DMS 273 (cell line): Measurements from ENCODE around the gene MYO7B.
"Not testable (repeated sequence)": the region's sequence is repeated elsewhere in the genome, so short reads cannot be mapped to it uniquely, and the experiment has no call there.

ENCODE experiments used
- DNase-seq: peaks from one replicate; lab custom pipeline; 2025; ENCODE audit not compliant: unreplicated experiment; lab: John Stamatoyannopoulos, UW

Gene MYO7B

DNA sequence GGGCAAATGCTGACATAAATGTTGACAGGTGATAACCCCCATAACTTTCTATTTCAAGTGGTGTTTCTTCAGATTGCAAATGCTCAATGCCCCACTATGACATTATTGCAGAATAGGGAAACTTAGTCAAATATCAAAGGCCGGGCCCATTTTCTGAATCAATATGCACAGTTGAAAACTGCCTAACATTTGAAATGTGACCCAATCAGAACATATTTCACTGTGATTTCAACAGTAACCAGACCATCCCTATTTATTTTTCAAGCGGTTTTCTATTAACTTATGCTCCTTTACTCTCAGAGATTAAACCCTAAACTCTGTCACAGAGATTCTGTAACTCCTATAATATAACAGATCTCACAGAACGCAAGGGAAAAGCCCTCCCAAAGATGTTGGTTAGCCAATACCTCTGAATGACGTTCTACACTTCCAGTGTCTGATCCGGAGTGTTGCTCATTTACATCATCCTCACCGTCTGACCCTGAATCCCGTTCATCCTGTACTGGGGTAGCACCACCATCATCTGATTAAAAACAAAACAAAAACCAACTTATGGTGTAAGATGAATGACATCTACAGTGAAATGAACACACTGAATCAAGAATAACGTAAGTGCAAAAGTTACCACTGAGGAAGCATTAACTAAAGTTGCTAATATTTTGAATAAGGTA lies 12.1 kb upstream of the MYO7B start:
- DNase-seq: no peak

DNA sequence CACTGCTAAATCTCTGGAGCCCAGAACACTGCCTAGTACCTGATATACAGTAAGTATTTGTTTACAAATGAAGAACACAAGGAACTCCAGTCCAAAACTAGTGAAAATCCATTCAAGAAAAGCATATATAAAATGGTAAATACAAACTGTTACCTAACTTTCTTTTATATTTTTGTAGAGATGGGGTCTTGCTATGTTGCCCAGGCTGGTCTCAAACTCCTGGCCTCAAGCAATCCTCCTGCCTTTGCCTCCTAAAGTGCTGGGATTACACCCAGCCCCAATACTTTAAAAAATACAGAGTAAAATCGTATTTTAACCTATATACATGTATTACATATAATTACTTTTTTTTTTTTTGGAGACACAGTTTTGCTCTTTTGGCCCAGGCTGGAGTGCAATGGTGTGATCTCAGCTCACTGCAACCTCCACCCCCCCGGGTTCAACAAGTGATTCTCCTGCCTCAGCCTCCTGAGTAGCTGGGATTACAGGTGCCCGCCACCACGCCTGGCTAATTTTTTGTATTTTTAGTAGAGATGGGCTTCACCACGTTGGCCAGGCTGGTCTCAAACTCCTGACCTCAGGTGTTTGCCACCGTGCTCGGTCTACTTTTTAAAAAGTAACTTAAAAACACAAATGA lies 11.2 kb upstream of the MYO7B start:
- DNase-seq: not testable (repeated sequence)

DNA sequence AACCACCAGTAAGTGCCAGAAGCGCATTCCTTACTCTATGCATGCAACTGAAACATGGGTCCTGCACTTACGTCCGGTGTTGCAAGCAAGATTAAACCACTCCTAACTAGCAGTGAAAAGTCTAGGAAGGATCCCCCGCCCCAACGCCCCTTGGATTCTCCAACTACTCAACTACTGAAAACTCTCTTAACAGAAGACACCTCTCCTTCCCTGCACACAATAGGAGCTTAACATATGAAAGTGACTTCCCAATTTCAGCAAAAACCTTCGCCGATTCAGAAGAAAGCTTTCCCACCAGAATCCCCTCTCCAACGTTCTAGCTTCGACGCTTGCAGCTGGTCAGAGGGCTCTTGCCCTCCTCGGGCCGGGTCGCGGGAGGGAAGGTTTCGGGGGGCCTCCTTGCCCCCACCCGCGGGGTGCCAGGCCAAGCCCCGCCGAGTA lies 9.8 kb upstream of the MYO7B start:
- peak; percentile 55 for DNase-seq

DNA sequence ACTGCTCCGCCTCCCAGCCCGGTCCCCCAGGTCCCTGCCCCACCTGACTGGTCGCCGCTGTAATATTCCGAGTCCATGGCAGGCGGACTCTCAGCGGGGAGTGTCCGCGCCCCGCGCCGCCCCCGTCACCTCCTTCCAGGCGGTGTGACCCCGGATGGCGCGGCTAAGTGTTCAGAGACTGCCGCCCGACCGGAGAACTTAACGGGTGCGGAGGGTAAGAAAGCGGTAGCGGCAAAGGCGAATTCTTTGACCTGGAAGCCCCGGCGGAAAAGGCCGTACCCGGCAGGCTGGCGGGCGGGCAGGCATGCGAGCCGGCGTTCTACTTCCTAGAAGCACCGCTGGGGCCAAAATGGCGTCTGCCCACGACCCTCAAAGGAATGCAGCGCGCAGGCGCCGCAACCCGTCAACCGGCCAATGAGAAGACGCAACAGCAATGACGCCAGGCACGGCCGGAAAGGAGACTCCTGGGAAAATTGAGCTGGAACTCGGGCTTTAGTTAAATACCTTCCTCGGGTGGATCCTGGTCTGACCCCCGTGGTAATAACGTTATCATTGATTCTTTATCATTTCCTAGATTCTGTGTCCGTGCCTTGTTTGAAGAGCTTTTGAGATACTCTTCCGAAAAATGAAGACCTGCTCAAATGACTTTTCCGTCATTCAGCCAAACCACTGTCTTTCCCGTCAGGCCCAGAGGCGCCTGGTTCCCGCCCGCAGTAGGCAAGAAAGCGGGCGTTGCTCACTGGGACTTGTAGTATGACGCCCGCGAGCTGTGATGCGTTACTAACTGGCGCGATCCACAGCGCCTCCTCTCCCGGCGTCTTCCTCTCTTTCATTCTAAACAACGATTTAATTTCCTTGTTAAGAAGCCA lies 9.1 kb upstream of the MYO7B start, which contains the start of gene IWS1:
Gene IWS1, minus strand, starts transcription at position 358 of the 869 bp plus-strand sequence. Its CDS starts 281 bp downstream, at position 77.
- peak; percentile 99 for DNase-seq

DNA sequence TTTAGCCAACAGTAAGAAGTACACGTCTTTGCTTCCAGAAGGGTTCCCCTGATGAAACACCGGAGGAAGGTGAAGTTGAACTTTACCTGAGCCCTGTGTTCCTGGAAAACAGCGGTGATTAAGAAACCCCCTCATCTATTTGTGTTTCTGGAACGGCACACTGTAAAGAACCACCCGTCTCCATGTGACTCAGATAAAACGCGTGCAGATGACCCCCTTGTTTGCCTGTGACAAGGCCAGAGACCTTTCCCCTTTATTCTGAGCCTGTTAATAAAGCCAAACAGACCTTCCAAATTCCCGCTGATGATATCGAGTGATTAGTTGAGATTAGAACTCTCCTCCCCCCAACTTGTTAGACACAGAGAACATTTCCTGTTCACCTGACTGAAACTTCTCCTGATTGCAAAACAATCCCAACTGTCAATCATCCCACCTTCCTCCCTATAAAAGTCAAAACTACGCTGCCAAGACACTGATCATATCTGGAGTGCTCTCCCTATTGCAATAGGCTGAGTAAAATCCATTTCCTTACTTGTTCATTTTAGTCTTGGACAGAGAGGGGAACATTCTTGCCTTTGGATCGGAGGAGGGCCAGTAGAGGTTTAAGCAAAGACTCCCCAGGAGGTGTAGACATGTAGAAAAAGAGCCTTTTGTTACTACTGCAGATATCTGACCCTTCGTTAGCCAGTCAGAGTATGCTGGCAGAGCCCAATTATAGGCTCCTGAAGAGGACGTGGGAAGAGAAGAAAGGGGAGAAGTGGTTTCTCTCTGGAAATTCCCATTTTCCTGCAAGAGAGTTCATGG lies 8.3 kb upstream of the MYO7B start:
- DNase-seq: no peak

DNA sequence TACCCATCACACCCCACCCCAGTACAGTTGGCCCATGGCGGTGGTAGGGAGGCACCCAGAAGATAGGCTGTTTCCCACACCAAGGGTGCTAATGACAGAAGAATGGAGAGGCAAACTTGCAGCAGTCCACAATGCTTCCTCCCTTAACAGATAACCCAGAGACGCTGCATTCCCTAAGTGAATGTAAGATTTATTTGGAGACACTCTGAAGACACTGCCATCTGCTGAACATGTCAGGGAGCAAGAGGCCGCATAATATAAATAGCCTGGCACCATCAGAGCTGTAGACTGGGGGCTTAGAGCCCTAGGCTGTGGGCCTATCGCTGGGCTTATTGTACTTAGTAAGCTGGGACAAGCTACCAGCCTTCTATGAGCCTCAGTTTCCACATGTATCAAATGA lies 7.0 kb upstream of the MYO7B start:
- DNase-seq: peak; percentile 33

DNA sequence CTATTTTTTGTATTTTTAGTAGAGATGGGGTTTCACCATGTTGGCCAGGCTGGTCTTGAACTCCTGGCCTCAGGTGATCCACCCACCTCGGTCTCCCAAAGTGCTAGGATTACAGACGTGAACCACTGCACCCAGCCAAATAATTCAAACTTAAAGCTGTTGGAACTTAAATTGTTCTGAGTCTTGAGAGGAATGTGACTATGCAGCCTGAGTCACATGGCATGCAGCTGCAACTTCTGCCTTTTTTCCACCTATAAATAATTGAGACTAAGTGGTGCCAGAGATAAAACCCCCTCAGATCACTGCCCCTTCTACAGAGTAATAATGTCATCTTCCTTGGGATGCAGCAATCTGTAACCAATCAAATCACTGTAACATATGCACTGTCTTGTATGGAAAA lies 6.1 kb upstream of the MYO7B start:
- DNase-seq: not testable (repeated sequence)

DNA sequence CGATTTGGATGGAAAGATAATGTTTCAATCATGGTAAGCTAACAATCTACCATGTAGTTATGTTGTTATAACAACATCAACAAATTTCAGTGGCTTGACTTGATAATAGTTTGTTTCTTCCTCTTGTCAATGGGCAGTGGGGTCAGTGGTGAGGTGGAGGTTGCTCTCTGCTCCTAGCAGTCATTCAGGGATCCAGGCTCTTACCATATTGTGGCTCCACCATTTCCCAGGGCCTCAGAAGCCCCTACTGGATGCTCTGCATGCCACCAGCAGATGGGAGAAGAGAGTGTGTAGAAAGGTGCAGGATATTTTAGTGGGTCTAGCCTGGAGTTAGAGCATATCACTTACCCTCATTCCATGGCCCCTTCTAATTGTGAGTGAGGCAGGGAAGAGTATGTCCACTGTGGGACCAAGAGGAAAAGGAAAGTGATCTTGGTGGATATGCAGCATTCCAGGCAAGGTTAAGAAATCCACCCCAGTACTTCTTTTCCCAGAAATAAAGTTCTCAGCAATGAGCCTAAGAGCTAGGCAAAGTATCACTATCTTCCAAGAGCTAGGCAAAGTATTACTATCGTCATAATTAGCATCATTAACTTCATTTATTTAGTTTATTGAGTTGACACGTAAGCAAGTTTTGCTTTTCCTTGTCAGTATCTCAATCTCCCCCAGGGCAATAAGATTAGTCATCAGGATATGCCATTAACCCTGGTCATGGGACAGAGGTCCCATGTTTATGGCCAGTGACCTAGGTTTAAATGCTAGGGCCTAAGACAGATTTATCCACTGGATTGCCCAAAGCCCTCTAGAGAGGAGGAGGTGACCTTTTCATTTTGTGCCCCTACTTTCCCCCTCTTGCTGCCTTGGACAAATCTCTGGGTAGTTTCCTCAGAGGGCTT lies 5.0 kb upstream of the MYO7B start:
- no peak for DNase-seq

DNA sequence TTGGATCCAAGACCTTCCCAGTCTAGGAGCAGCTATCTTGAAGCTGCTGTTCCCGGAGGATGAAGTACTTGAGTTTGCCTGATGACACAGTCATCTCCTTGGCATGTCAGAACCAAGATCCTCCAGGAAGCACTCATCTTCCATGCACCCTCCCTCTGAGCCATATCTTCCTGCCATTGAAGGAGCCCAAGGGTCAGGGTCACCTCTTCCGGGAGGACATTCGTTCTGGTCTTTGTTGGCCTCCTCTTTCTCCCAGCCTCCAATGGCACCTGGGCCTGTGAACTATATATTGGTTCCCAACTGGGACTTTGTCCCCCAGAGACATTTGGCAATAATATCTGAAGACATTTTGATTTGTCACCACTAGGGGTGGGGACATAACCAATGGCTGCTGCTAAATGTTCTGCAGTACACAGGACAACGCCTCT lies 4.2 kb upstream of the MYO7B start:
- no peak for DNase-seq

DNA sequence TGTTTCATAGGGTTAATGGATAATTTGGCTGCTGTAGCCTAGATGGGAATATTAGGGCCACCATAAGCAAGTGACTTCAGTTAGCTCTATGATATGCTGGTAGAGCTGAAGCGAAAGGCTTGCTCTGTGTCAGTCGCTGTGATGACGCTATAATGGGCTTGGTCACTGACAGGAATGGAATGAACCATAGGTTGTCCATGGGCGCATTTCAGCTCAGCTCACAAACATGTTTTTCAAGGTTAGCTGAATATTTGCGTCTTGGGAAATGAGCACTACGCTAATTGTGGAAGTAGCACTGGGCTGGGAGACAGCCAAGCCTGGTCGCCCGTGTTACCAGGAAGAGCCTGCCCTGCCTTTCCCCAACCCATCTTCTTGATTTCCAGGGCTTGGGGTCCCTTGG lies 3.2 kb upstream of the MYO7B start:
- no peak for DNase-seq

DNA sequence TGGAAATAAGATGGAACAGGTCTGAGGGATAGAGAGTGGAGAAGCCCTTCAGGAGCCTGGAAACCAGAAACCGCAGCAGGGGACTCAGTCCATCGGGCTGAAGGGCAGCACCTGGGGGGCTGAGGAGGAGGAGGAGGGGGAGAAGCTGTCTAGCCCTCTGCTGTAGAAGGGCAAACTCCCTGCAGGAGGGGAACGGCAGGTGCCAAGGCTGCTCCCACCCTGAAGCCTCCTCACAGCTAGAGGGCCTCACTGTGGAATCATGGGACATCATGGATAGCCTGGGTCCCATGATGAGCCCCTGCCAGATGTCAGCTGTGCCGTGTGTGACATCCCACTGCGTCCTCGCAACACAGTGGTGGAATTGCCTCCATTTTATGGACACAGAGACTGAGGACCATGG lies 435 bp downstream of the MYO7B start:
- no peak for DNase-seq

DNA sequence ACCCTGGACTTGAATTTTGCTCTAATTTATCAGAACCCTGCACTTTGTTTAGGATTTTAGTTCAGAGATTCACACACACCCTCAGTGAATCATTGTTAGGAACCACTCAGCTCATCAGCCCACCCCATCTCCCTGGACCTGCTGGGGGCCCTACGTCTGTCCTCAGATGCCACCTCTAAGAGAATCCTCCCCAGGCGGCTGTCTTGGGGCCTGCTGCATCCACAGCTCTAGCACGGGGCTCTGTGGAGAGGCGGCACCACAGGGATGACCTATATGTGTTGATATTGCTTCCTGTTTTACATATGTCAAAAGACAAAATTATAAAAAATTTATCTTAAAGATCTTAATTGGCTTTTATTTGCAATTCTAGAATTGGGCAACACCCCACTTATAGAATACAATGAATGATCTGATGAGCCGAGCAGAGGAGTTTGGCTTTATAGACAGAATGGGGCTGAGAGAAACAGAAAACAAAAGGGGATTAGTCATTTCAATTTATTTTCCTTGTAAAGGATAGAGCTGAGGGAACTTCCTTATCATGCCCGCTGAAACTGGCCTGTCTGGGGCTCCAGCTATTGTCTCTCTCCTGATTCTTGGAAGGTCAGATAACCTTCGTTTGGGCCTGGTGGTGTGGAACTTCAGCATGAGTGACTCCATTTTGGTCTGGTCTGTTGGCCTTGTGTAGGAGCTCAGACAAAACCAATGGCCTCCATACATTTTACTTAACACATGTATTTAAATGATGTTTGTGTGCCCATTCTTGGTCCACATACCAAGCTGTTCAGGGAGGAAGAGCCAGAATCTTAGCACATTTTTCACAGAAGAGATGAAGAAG lies 1.4 kb downstream of the MYO7B start:
- no peak for DNase-seq

DNA sequence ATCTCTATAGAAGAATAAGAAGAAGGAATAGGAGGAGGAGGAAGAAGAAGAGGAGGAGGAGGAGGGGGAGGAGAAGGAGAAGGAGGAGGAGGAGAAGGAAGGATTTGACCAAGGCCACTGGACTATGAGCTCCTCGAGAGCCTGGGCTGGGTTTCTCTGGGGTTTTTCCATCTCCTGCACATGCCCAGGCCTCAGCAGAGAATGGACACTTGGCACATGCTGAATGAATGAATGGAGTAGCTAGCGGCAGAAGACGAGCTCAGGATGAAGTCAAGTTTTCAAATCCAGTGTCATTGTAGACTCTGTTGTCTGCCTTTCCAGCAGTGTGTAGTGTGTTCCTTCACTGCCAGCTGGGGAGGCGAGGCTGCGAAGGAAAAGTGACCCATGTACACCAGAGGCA lies 2.2 kb downstream of the MYO7B start:
- DNase-seq: no peak

DNA sequence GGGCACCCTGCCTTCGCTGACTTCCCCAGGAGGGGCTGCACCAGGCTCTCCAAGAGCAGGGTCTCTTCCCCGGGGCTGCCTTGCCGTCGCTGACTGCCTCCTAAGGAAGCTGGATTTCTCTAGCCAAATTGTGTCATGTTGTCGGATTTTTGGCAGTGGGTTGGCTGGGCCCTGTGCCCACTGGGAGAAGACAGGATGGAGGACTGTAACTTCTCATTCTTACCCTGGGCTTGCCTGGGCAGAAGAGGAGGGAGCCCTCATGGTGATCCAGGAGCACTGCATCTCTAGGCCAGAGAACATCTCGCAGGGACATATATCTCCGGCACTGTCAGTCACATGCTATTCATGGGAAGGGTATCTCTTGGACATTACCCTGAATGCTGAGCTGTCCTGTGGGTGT lies 6.3 kb downstream of the MYO7B start:
- DNase-seq: peak; percentile 49

DNA sequence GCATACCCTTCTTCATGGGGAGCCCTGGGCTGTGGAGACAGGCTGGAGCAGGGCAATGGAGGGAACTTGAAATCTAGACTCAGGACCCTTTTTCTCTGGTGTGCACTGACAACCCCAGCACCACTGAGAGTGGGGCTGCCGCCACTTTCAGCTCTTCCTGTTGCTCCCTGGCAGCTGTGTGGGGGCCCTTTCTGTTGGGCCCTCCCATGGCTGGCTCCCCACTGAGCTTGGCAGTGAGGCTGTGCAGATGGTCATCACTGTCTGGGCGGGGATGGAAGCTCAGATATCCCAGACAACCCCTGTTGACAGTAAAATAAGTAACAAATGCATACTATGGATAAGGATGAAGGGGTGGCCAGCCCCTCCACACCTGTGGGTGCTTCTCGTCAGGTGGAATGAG lies 6.7 kb downstream of the MYO7B start:
- DNase-seq: peak; percentile 86

DNA sequence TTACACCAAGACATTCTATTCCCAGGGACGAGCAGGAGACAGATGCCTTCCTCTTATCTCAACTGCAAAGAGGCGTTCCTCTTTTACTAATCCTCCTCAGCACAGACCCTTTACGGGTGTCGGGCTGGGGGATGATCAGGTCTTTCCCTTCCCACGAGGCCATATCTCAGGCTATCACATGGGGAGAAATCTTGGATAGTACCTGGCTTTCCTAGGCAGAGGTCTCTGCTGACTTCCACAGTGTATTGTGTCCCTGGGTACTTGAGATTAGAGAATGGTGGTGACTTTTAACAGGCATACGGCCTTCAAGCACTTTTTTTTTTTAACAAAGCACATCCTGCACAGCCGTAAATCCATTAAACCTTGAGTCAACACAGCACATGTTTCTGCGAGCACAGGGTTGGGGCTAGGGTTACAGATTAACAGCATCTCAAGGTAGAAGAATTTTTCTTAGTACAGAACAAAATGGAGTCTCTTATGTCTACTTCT lies 7.6 kb downstream of the MYO7B start:
- not testable (repeated sequence) for DNase-seq

DNA sequence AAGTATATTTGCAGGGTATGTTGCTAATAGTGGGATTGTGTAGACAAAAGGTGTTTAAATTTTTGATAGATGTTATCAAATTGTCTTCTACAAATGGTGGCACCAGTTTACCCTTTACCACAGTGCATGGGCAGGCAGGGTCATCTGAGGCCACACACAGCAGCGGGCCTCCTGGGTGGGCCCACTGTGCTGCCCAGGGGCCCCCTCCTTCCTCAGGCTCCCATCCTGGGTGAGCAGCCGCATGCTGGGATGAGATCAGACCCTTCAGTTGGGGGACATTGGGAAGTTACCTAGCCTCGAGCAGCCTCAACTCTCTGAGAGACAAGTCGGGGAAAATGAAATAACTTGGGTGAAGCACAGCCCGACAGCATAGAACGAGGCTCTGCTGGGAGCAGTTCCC lies 9.7 kb downstream of the MYO7B start:
- DNase-seq: no peak

DNA sequence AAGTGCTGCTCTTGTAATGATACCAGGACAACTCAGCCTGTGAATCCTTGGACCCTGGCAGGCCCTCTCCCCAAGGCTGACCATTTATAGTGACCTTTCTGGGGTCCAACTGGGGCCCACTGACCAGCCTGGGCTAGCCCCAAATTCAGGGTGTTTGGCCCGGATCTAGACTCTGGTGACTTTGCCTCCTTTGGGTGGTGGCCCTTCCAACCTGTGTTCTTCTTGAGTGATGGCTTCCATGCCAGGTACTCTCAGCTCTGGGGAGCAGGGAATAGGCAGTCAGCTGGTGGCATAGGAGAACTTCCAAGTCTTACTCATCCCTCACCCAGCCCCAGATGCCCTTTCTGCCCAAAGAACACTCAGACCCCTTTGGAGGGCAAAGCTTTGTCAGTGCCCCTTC lies 10.3 kb downstream of the MYO7B start:
- no peak for DNase-seq

DNA sequence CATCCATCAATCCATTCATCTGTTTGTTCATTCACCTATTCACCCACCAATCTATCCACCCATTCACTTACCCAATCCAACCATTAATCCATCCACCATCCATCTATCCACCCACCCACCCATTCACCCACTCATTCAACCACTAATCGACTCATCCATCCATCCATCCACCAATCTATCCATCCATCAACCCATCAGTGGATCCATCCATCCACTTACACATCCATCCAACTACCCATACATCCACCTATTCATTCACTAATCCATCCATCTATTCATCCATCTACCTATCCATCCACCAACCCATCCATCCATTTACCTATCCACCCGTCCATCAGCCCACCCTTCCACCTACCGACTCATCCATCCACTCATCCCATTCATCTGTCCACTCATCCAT lies 11.3 kb downstream of the MYO7B start:
- no peak for DNase-seq
